T-cell (primary cell): Measurements from ENCODE around the gene TTC21B. TPM values are rescaled to one million over a fixed set of nuclear protein-coding genes. Genes with fewer than 3 reads are reported as not detected.

Source experiments
- ATAC-seq, 4 experiments: fragments of 200-7000 bp in 3 of 4; fragments of 150-1000 bp in 1 of 4; cut with Tn5 transposase; replicated peaks in 1 of 4; 1 replicate in 3 of 4; 2 replicates in 1 of 4; pipeline ENCODE4 v1.10.0; 2021; ENCODE audit warnings: moderate library complexity in 3 of 4, mild to moderate bottlenecking in 2 of 4, moderate number of reproducible peaks in 1 of 4
- CTCF ChIA-PET, 2 donors: fragments of 300-600 bp; sonication (Branson Sonifier 250); formaldehyde crosslinking; loops; one replicate each; lab custom pipeline; 2022; ENCODE audit warnings: antibody characterized with exemption in 2 of 2; lab: Charles Lee
- POLR2A ChIA-PET, 2 donors: fragments of 300-600 bp; sonication (Branson Sonifier 250); formaldehyde crosslinking; loops; one replicate each; lab custom pipeline; 2022; ENCODE audit warnings: antibody characterized with exemption in 2 of 2; lab: Charles Lee
- DNase-seq, 35 experiments: peaks; one replicate each; pipeline versions ENCODE4 v3.0.0 to v3.0.0-alpha.2; 2013 to 2023
- H3K27ac ChIP-seq: one replicate; pipeline ENCODE4 v1.5.1; 2013; ENCODE audit warnings: low read length
- H3K27me3 ChIP-seq, 2 experiments: replicated peaks in 1 of 2; 1 replicate in 1 of 2; 2 replicates in 1 of 2; pipeline versions ENCODE4 v1.6.1 to v1.7.0; 2013; ENCODE audit warnings: low read length in 1 of 2, mixed read lengths in 1 of 2; ENCODE audit not compliant: control insufficient read depth in 2 of 2, insufficient read depth in 2 of 2; ENCODE audit errors: extremely low read depth in 1 of 2
- H3K36me3 ChIP-seq, 2 donors: 1 replicate in 1 of 2; 2 replicates in 1 of 2; pipeline versions ENCODE4 v1.6.1 to v1.7.0; 2013; ENCODE audit warnings: low read length in 1 of 2; ENCODE audit not compliant: control insufficient read depth in 2 of 2, insufficient read depth in 1 of 2; ENCODE audit errors: extremely low read depth in 1 of 2
- H3K4me1 ChIP-seq, 2 experiments: 1 replicate in 1 of 2; 2 replicates in 1 of 2; pipeline versions ENCODE4 v1.6.1 to v1.7.0; 2013; ENCODE audit warnings: low read length in 2 of 2, mixed read lengths in 1 of 2; ENCODE audit not compliant: insufficient read depth in 2 of 2, control insufficient read depth in 1 of 2; ENCODE audit errors: extremely low read depth in 1 of 2
- H3K4me3 ChIP-seq, 2 donors: 1 replicate in 1 of 2; 2 replicates in 1 of 2; pipeline versions ENCODE4 v1.5.1 to v1.7.0; 2013; ENCODE audit warnings: mild to moderate bottlenecking in 2 of 2, low read length in 1 of 2, moderate library complexity in 1 of 2; ENCODE audit not compliant: control insufficient read depth in 1 of 2; ENCODE audit errors: extremely low read depth in 1 of 2
- H3K9me3 ChIP-seq: 2 replicates; pipeline ENCODE4 v1.7.0; 2013
- H3K27ac Mint-ChIP-seq, 2 donors: one replicate each; pipeline ENCODE4 v1.8.0; 2020 to 2021; ENCODE audit warnings: mild to moderate bottlenecking in 2 of 2, mixed read lengths in 2 of 2
- H3K27me3 Mint-ChIP-seq, 2 donors: one replicate each; pipeline ENCODE4 v1.8.0; 2021 to 2022; ENCODE audit warnings: mixed read lengths in 2 of 2
- H3K36me3 Mint-ChIP-seq: one replicate; pipeline ENCODE4 v1.8.0; 2021; ENCODE audit warnings: mixed read lengths
- H3K4me1 Mint-ChIP-seq, 3 donors: one replicate each; pipeline ENCODE4 v1.8.0; 2020 to 2022; ENCODE audit warnings: mixed read lengths in 3 of 3, mild to moderate bottlenecking in 1 of 3
- H3K4me3 Mint-ChIP-seq, 3 donors: one replicate each; pipeline ENCODE4 v1.8.0; 2020 to 2022; ENCODE audit warnings: mild to moderate bottlenecking in 3 of 3, mixed read lengths in 3 of 3, moderate library complexity in 3 of 3
- H3K9me3 Mint-ChIP-seq, 3 donors: one replicate each; pipeline ENCODE4 v1.8.0; 2020 to 2022; ENCODE audit warnings: mixed read lengths in 3 of 3
- WGBS: methylation state at CpG from one replicate; pipeline ENCODE4 v1.1.5; 2013; ENCODE audit warnings: missing lambda C conversion rate; ENCODE audit not compliant: insufficient coverage; 5-methylcytosine and 5-hydroxymethylcytosine counted together
- total RNA-seq, 35 experiments: library from RNA in 6 of 35; stranded (reverse) in 6 of 35; fragments of 120-200 nt in 1 of 35; gene quantifications; one replicate each; pipeline versions ENCODE4 v1.2.1 to v1.2.4 and lab custom pipeline; 2013 to 2026

TTC21B gene
- total RNA-seq, 5 donors from 2014 or later (not counting 1 experiment from before 2014, with no cell fraction given): 20.5 to 31.4 (median 23.4) TPM

GRCh38 chr2:165891345-165891744 is 62.2 kb downstream of the TTC21B start:
- H3K4me3 Mint-ChIP-seq: no peak overlapping the region
- H3K4me1 ChIP-seq: no peaks in the 10 kb centered on the region
- CTCF ChIA-PET: interaction anchor here (1.0 to 2.2 kb wide), 2 partner anchors 17 kb away, joined by 3 to 11 read pairs; no protein-coding TSS in a partner anchor
- peaks cover 0 to 29% of the 10 kb centered on the region in 2 donors for H3K36me3 ChIP-seq
- ATAC-seq (no peak), DNase-seq (no peak)
- no CpG with 5 or more reads among the region's 1 CpG for WGBS
- H3K9me3 ChIP-seq: no peaks in the 10 kb centered on the region
- POLR2A ChIA-PET: no interaction called here
- H3K4me3 ChIP-seq: no peak overlapping the region
- H3K27ac Mint-ChIP-seq: no peak overlapping the region
- H3K9me3 Mint-ChIP-seq: no peaks in the 10 kb centered on the region
- H3K36me3 Mint-ChIP-seq: peaks cover 54% of the 10 kb centered on the region
- H3K27me3 Mint-ChIP-seq: no peaks in the 10 kb centered on the region
- no peaks in the 10 kb centered on the region for H3K27me3 ChIP-seq
- no peaks in the 10 kb centered on the region for H3K4me1 Mint-ChIP-seq
- no peak overlapping the region for H3K27ac ChIP-seq

DNA sequence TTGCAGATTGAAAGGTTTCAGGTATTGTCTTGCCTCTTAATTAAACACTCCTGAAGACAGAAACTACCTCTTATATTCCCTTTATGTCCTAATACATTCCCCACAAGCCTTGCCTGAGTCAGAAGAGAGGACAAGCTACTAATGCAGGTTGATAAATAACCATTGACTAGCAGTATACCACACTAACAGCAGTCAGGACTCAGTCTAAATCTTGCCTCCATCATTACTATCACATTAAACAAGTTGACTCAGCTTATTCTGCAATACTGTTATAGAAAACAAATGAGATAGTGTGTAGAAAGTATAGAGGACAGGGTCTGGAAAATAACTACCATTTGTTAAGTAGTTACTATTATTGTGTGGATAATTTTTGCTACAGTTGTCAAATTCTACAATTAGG is 63.8 kb downstream of the TTC21B start:
- no peak overlapping the region for H3K27ac Mint-ChIP-seq
- Histone ChIP-seq H3K4me3 (no peak overlapping the region), H3K9me3 (no peaks in the 10 kb centered on the region), H3K4me1 (no peaks in the 10 kb centered on the region), H3K27me3 (no peaks in the 10 kb centered on the region), H3K36me3 (peaks cover 0 to 31% of the 10 kb centered on the region in 2 donors), H3K27ac (no peak overlapping the region)
- ChIA-PET CTCF (no interaction called here), POLR2A (interaction anchor here in 1 of 2 donors (1.1 kb wide), 1 partner anchor 10 kb away, joined by 3 read pairs; no protein-coding TSS in a partner anchor)
- DNase-seq (no peak), ATAC-seq (no peak)
- H3K36me3 Mint-ChIP-seq: peaks cover 48% of the 10 kb centered on the region
- H3K27me3 Mint-ChIP-seq: no peaks in the 10 kb centered on the region
- no peak overlapping the region for H3K4me3 Mint-ChIP-seq
- no peaks in the 10 kb centered on the region for H3K9me3 Mint-ChIP-seq
- H3K4me1 Mint-ChIP-seq: no peaks in the 10 kb centered on the region

DNA sequence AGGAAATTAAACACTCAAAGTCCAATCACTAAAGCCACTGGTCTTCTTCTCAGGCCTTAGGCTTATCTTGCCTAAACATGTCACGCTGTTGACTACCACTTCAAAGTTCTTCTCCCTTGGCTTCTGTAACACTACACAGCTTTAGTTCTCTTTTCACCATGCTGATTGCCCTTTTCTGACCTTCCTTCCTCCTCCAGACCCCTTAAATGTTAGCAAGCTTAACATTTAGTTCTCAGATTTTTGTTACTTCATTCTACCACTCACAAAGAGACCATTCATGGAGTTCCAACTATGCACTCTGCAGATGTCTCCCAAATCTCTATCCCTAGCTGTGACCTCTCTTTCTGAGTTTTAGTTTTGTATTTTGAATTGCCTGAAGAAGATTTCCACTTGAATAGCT is 64.4 kb downstream of the TTC21B start:
- POLR2A ChIA-PET: interaction anchor here in 1 of 2 donors (1.1 kb wide), 1 partner anchor 10 kb away, joined by 3 read pairs; no protein-coding TSS in a partner anchor
- no peak overlapping the region for H3K4me3 ChIP-seq
- H3K4me3 Mint-ChIP-seq: no peak overlapping the region
- WGBS: 100% methylated on average over 1 of the region's 1 CpG
- ATAC-seq (no peak), DNase-seq (no peak)
- peaks cover 50% of the 10 kb centered on the region for H3K36me3 Mint-ChIP-seq
- H3K27me3 Mint-ChIP-seq: no peaks in the 10 kb centered on the region
- H3K9me3 ChIP-seq: no peaks in the 10 kb centered on the region
- no peaks in the 10 kb centered on the region for H3K27me3 ChIP-seq
- H3K36me3 ChIP-seq: peaks cover 0 to 28% of the 10 kb centered on the region in 2 donors
- H3K4me1 Mint-ChIP-seq: no peaks in the 10 kb centered on the region
- H3K27ac ChIP-seq: no peak overlapping the region
- CTCF ChIA-PET: interaction anchor here in 1 of 2 donors (0.6 kb wide), 2 partner anchors 15 to 24 kb away, joined by 3 read pairs; no protein-coding TSS in a partner anchor
- peak overlapping the region in 1 of 2 donors; percentile 7 for H3K27ac Mint-ChIP-seq
- H3K4me1 ChIP-seq: no peaks in the 10 kb centered on the region
- H3K9me3 Mint-ChIP-seq: no peaks in the 10 kb centered on the region

DNA sequence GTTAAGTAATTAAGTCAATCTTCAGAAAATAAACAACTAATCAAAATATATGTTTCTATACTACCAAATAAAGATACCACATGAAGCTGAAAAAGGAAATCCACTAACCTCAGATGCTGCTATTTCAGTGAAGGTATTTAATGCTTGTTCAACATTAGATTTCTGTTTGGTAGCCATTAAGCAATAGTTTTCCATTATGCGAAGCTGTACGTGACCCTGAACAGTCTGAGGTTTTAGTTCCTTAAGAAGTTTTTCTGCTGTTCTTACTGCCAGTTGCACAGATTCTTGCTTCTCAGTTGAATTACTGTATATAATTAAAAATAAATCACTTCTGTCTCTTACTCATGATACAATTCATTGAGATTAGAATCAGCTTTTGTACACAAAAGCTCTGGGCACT is 65.4 kb downstream of the TTC21B start:
- H3K36me3 ChIP-seq: peaks cover 0 to 32% of the 10 kb centered on the region in 2 donors
- CTCF ChIA-PET: interaction anchor here (0.7 to 1.0 kb wide), 2 partner anchors 14 to 68 kb away, joined by 3 to 5 read pairs; no protein-coding TSS in a partner anchor
- WGBS: no CpG with 5 or more reads among the region's 2 CpGs
- H3K9me3 ChIP-seq: no peaks in the 10 kb centered on the region
- H3K27me3 Mint-ChIP-seq: no peaks in the 10 kb centered on the region
- no peak overlapping the region for H3K4me3 Mint-ChIP-seq
- DNase-seq (no peak), ATAC-seq (no peak)
- POLR2A ChIA-PET: no interaction called here
- H3K27me3 ChIP-seq: no peaks in the 10 kb centered on the region
- no peak overlapping the region for H3K27ac ChIP-seq
- no peaks in the 10 kb centered on the region for H3K9me3 Mint-ChIP-seq
- H3K4me3 ChIP-seq: no peak overlapping the region
- H3K4me1 ChIP-seq: no peaks in the 10 kb centered on the region
- H3K36me3 Mint-ChIP-seq: peaks cover 52% of the 10 kb centered on the region
- H3K4me1 Mint-ChIP-seq: no peaks in the 10 kb centered on the region
- no peak overlapping the region for H3K27ac Mint-ChIP-seq

DNA sequence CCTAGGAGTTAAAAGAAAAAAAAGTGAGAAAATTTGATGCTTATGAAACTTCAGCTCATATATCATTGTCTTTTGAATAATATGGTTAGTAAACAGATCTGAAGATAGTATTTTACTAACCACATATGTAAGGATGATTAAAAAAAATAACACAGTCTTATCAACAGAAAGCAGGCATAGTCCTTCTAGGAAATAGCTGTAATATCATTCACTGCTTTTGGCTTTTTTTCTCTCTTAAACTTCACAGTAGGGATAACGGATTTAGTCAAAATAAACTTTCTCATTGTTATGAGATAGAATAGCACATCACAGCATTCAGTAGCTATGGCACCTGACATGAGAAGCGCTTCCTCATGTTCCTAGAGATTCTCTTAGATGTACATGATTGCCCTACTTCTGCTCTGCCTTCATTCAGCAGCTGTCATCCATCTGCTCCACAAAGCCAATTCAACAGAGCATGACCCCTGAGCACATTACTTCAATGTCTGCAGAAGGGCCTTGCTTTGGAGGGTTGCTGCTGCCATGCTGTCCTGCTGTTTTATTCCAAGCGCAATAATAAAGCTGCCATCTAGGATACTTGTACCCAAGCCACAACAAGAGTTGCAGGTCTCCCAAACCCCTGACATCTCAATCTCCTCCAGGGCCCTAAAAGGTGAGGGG is 67.0 kb downstream of the TTC21B start:
- ATAC-seq (no peak), DNase-seq (no peak)
- peaks cover 0 to 32% of the 10 kb centered on the region in 2 donors for H3K36me3 ChIP-seq
- ChIA-PET CTCF (interaction anchor here in 1 of 2 donors (1.3 kb wide), 1 partner anchor 12 kb away, joined by 3 read pairs; no protein-coding TSS in a partner anchor), POLR2A (no interaction called here)
- Mint-ChIP-seq H3K9me3 (no peaks in the 10 kb centered on the region), H3K27me3 (no peaks in the 10 kb centered on the region), H3K4me1 (no peaks in the 10 kb centered on the region), H3K27ac (no peak overlapping the region), H3K4me3 (no peak overlapping the region), H3K36me3 (peaks cover 47% of the 10 kb centered on the region)
- 83% methylated on average over 1 of the region's 3 CpGs for WGBS
- no peaks in the 10 kb centered on the region for H3K4me1 ChIP-seq
- H3K4me3 ChIP-seq: no peak overlapping the region
- H3K9me3 ChIP-seq: no peaks in the 10 kb centered on the region
- no peaks in the 10 kb centered on the region for H3K27me3 ChIP-seq
- H3K27ac ChIP-seq: no peak overlapping the region

- ChIA-PET CTCF (no interaction called here), POLR2A (no interaction called here)
- Histone ChIP-seq H3K4me1 (peaks cover 0 to 3% of the 10 kb centered on the region in 2 experiments), H3K36me3 (peaks cover 0 to 21% of the 10 kb centered on the region in 2 donors), H3K4me3 (no peak overlapping the region), H3K27me3 (no peaks in the 10 kb centered on the region), H3K27ac (no peak overlapping the region), H3K9me3 (no peaks in the 10 kb centered on the region)
- no peaks in the 10 kb centered on the region for H3K27me3 Mint-ChIP-seq
- H3K27ac Mint-ChIP-seq: peak overlapping the region; percentile 71 to 82
- WGBS: no CpG with 5 or more reads among the region's 6 CpGs
- peaks cover 12% of the 10 kb centered on the region for H3K36me3 Mint-ChIP-seq
- ATAC-seq (peak in 1 of 4 experiments; percentile 37), DNase-seq (peak in 2 of 35 experiments; percentile 5 to 29)
- H3K4me1 Mint-ChIP-seq: peaks cover 17 to 27% (median 20%) of the 10 kb centered on the region in 3 donors
- H3K9me3 Mint-ChIP-seq: no peaks in the 10 kb centered on the region
- H3K4me3 Mint-ChIP-seq: no peak overlapping the region
Measured at GRCh38 chr2:165877565-165878550, 75.7 kb downstream of the TTC21B start.
